Activated B cell treated with CpG ODN at 0.5 μM for 24 hours (primary cell): Measurements from ENCODE around the gene SLC8A1. TPM values are rescaled to one million over a fixed set of nuclear protein-coding genes. Genes with fewer than 3 reads are reported as not detected.

Experiments
- ATAC-seq: fragments of 200-7000 bp; cut with Tn5 transposase; one replicate; pipeline ENCODE4 v1.10.0; 2021; ENCODE audit warnings: low read depth, mild to moderate bottlenecking, moderate library complexity
- CTCF ChIA-PET: fragments of 350-600 bp; sonication (Branson Sonifier 250); formaldehyde crosslinking; loops from one replicate; lab custom pipeline; 2021; ENCODE audit warnings: antibody characterized with exemption; lab: Charles Lee
- POLR2A ChIA-PET: fragments of 350-600 bp; sonication (Branson Sonifier 250); formaldehyde crosslinking; loops from one replicate; lab custom pipeline; 2021; ENCODE audit warnings: antibody characterized with exemption; lab: Charles Lee
- DNase-seq: peaks from one replicate; pipeline ENCODE4 v3.0.0; 2022
- H3K27ac Mint-ChIP-seq: one replicate; pipeline ENCODE4 v1.8.0; 2020; ENCODE audit warnings: mixed read lengths
- H3K27me3 Mint-ChIP-seq: one replicate; pipeline ENCODE4 v1.8.0; 2021; ENCODE audit warnings: mixed read lengths
- H3K36me3 Mint-ChIP-seq: one replicate; pipeline ENCODE4 v1.8.0; 2021; ENCODE audit warnings: low read depth, mixed read lengths
- H3K4me1 Mint-ChIP-seq: one replicate; pipeline ENCODE4 v1.8.0; 2021; ENCODE audit warnings: mixed read lengths
- H3K4me3 Mint-ChIP-seq: one replicate; pipeline ENCODE4 v1.8.0; 2020; ENCODE audit warnings: mild to moderate bottlenecking, mixed read lengths
- H3K9me3 Mint-ChIP-seq: one replicate; pipeline ENCODE4 v1.8.0; 2020; ENCODE audit warnings: mixed read lengths
- intact Hi-C: fragments of 100-400 bp; cut with micrococcal nuclease; formaldehyde crosslinking; loops from one replicate; pipeline ENCODE4 v1.15.1; 2024
- total RNA-seq: library from RNA; stranded (reverse); gene quantifications from 2 replicates; pipeline ENCODE4 v1.2.3, GENCODE V29; 2022
- TF ChIP-seq, protein P1 (sequence below): fragments of 200-600 bp; IDR thresholded peaks from one replicate; pipeline ENCODE4 v1.8.0; 2022; ENCODE audit warnings: antibody characterized with exemption, mild to moderate bottlenecking

Gene SLC8A1
- total RNA-seq, 1 donor from 2014 or later: 0.04 TPM

GRCh38 chr2:40227210-40227609 is 224.7 kb downstream of the SLC8A1 start:
- H3K27ac Mint-ChIP-seq: no peak overlapping the region
- TF ChIP-seq, protein P1, sequence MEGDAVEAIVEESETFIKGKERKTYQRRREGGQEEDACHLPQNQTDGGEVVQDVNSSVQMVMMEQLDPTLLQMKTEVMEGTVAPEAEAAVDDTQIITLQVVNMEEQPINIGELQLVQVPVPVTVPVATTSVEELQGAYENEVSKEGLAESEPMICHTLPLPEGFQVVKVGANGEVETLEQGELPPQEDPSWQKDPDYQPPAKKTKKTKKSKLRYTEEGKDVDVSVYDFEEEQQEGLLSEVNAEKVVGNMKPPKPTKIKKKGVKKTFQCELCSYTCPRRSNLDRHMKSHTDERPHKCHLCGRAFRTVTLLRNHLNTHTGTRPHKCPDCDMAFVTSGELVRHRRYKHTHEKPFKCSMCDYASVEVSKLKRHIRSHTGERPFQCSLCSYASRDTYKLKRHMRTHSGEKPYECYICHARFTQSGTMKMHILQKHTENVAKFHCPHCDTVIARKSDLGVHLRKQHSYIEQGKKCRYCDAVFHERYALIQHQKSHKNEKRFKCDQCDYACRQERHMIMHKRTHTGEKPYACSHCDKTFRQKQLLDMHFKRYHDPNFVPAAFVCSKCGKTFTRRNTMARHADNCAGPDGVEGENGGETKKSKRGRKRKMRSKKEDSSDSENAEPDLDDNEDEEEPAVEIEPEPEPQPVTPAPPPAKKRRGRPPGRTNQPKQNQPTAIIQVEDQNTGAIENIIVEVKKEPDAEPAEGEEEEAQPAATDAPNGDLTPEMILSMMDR: no peak
- ATAC-seq (no peak), DNase-seq (no peak)
- H3K27me3 Mint-ChIP-seq: no peaks in the 10 kb centered on the region
- H3K4me3 Mint-ChIP-seq: no peak overlapping the region
- H3K9me3 Mint-ChIP-seq: no peaks in the 10 kb centered on the region
- no peaks in the 10 kb centered on the region for H3K4me1 Mint-ChIP-seq
- CTCF ChIA-PET: no interaction called here
- intact Hi-C loops: no loop called here
- POLR2A ChIA-PET: no interaction called here
- no peaks in the 10 kb centered on the region for H3K36me3 Mint-ChIP-seq

DNA sequence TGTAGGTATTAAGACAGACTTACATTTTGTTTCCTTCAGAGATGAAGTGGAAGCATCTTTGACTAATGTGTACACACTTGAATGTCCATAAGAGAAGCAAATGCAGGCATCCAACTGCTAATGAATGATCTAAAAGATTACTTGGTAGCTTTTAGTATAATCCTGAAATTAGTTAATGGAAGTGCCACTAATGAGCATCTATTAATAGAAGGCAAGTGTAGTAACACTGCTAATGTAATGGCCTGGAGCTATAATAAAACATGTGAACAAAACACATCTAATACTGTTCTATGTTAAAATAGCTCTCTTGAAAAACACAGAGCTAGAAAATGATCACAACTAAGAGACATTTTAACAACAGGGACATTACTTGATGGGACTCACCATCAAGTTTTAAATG is 225.3 kb downstream of the SLC8A1 start:
- ATAC-seq (no peak), DNase-seq (no peak)
- ChIA-PET CTCF (no interaction called here), POLR2A (no interaction called here)
- H3K27me3 Mint-ChIP-seq: no peaks in the 10 kb centered on the region
- no peak overlapping the region for H3K27ac Mint-ChIP-seq
- H3K4me1 Mint-ChIP-seq: no peaks in the 10 kb centered on the region
- no peaks in the 10 kb centered on the region for H3K9me3 Mint-ChIP-seq
- TF ChIP-seq, protein P1: no peak
- intact Hi-C loops: no loop called here
- no peak overlapping the region for H3K4me3 Mint-ChIP-seq
- H3K36me3 Mint-ChIP-seq: no peaks in the 10 kb centered on the region

- H3K27me3 Mint-ChIP-seq: no peaks in the 10 kb centered on the region
- H3K27ac Mint-ChIP-seq: no peak overlapping the region
- H3K36me3 Mint-ChIP-seq: no peaks in the 10 kb centered on the region
- no peak for ATAC-seq
- ChIA-PET CTCF (no interaction called here), POLR2A (no interaction called here)
- no peaks in the 10 kb centered on the region for H3K4me1 Mint-ChIP-seq
- no peak overlapping the region for H3K4me3 Mint-ChIP-seq
- TF ChIP-seq, protein P1: no peak
- intact Hi-C loops: no loop called here
- DNase-seq: no peak
- no peaks in the 10 kb centered on the region for H3K9me3 Mint-ChIP-seq
Measured at GRCh38 chr2:40225670-40226210, 226.2 kb downstream of the SLC8A1 start.

DNA sequence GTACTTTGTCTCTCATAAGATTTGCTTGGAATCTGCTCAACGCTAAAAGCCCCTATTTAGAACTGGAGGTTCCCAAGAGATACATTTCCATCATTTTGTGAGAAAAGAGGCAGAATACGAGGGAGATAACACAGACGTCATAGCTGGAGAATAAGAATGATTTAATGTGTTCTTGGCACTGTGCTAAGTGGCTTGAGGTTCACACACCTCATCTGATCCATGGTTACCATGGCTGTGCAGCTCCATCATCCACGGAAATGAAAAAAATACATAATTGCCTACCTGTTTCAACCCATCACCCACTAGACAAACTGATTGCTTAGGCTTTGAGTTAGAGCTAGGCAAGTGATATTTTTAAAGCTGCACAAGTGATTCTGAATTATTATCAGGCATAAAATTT is 227.6 kb downstream of the SLC8A1 start:
- intact Hi-C loops: no loop called here
- POLR2A ChIA-PET: no interaction called here
- ATAC-seq (no peak), DNase-seq (no peak)
- Mint-ChIP-seq H3K27me3 (no peaks in the 10 kb centered on the region), H3K4me1 (no peaks in the 10 kb centered on the region), H3K9me3 (no peaks in the 10 kb centered on the region), H3K36me3 (no peaks in the 10 kb centered on the region), H3K4me3 (no peak overlapping the region), H3K27ac (no peak overlapping the region)
- TF ChIP-seq, protein P1: no peak
- CTCF ChIA-PET: no interaction called here

DNA sequence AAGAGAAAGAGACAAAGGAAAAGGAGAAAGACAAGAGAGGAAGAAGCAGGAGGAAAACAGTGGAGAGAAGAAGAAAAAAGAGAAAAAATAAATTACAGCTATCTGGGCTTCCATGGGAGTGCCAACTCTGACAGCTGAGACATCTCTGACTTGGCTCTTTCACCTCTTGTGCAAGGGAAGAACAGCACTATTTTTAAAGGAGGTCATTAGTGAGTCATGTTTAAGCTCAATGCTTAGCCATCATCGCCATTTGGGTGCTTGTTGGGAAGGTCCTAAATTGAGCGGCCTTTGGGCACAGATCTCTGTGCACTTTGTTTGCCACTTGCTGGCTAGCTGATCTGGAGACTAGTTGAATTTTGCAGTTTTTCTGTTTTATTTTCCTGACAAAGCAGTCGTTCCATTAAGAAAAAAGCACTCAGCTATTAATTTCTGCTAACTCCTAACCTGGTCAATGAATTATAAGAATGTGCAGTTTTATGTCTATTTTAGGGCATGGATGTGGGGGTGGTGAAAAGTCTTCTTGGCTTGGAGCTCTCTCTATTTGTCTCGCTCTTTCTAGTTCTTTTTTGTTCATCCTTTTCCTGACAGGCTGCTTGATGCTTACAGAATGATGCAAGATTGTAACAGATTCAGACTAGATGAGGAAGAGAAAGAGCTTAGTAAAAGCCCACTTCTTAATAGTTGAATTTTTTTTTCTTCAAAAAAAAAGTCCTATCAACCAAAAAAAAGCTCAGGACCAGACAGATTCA is 231.5 kb downstream of the SLC8A1 start:
- Mint-ChIP-seq H3K4me3 (no peak overlapping the region), H3K27ac (no peak overlapping the region), H3K4me1 (no peaks in the 10 kb centered on the region), H3K9me3 (peaks cover 4% of the 10 kb centered on the region), H3K36me3 (no peaks in the 10 kb centered on the region), H3K27me3 (no peaks in the 10 kb centered on the region)
- intact Hi-C loops: no loop called here
- no peak for ATAC-seq
- DNase-seq: no peak
- TF ChIP-seq, protein P1: no peak
- CTCF ChIA-PET: no interaction called here
- POLR2A ChIA-PET: no interaction called here
